ENCODE measurements around the gene CNNM2.
"Not testable (repeated sequence)": the region's sequence is repeated elsewhere in the genome, so short reads cannot be mapped to it uniquely, and the experiment has no call there.

CNNM2 gene

GRCh38 chr10:103111031-103111917 lies 193.2 kb downstream of the CNNM2 start:
- DNase-seq = no peak

- no peak for DNase-seq
These were observed 194.1 kb downstream of the CNNM2 start for GRCh38 chr10:103111918-103112877.

GRCh38 chr10:103114876-103115275 lies 196.8 kb downstream of the CNNM2 start:
- DNase-seq = no peak

- DNase-seq = no peak
These were observed 199.2 kb downstream of the CNNM2 start for GRCh38 chr10:103117247-103117646.

- DNase-seq = no peak
These were observed 202.5 kb downstream of the CNNM2 start for GRCh38 chr10:103120546-103120945.

GRCh38 chr10:103120977-103121735 lies 203.1 kb downstream of the CNNM2 start:
- no peak for DNase-seq

GRCh38 chr10:103123282-103124024 lies 205.4 kb downstream of the CNNM2 start:
- no peak for DNase-seq

- DNase-seq = no peak
These were observed 206.5 kb downstream of the CNNM2 start for GRCh38 chr10:103124420-103125096.

GRCh38 chr10:103125323-103126267 lies 207.5 kb downstream of the CNNM2 start:
- no peak for DNase-seq

GRCh38 chr10:103127241-103127640 lies 209.1 kb downstream of the CNNM2 start:
- no peak for DNase-seq

- DNase-seq = not testable (repeated sequence)
These were observed 212.1 kb downstream of the CNNM2 start for GRCh38 chr10:103130180-103130579.

GRCh38 chr10:103130910-103131309 lies 212.8 kb downstream of the CNNM2 start:
- no peak for DNase-seq

GRCh38 chr10:103135168-103135567 lies 217.1 kb downstream of the CNNM2 start:
- not testable (repeated sequence) for DNase-seq

- no peak for DNase-seq
These were observed 221.7 kb downstream of the CNNM2 start for GRCh38 chr10:103139803-103140202.
